GM19099 (cell line): ENCODE data around the gene TMEM129.

Source experiments
- POLR2A ChIP-seq: IDR thresholded peaks from 3 replicates; pipeline ENCODE4 v1.6.1; 2011; ENCODE audit warnings: low read depth; ENCODE audit not compliant: insufficient read length; ENCODE audit errors: extremely low read depth

Gene TMEM129

DNA sequence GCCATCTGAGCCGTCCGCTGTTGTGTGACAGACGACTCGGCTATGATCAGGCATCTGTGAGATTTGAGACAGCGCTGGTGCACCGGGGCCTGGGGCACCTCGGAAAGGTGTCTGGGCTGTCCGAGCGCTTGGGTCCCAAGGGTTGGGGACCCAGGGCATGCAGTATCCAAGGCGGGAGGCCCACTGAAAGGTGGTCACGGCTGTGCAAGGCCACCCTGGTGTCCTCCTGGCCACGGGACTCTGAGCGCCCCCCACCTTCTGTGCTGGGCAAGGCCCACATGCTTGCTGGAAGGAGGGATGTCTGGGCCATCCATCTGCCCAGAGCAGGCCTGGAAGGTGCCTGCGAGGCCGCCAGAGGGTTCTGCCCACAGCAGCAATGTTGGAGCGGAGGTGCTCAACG lies 20.1 kb upstream of the TMEM129 start:
- no peak for TF ChIP-seq POLR2A

GRCh38 chr4:1740021-1740545 lies 19.0 kb upstream of the TMEM129 start:
- no peak for TF ChIP-seq POLR2A

- no peak for TF ChIP-seq POLR2A
These were observed 18.2 kb upstream of the TMEM129 start for GRCh38 chr4:1739358-1739757.

DNA sequence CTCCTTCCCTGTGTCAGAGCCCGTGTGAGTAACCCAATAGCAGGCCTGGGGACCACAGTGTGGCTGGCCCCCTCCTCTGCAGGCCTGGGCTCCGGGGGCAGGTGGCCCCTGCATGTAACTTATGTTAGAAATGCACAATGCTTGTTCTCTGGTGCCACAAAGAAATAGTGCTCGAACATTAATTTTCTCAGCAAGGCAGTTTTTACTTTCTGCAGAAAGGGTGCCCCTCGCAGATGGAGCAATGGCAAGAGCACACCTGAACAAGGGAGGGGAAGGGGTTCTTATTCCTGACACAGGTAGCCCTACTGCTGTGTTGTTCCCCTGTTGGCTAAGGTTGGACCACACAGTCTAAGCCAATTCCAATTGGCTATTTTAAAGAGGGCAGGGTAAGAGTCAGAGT lies 17.3 kb upstream of the TMEM129 start:
- TF ChIP-seq POLR2A, result no peak

GRCh38 chr4:1737666-1738065 lies 16.5 kb upstream of the TMEM129 start:
- TF ChIP-seq POLR2A, result no peak

DNA sequence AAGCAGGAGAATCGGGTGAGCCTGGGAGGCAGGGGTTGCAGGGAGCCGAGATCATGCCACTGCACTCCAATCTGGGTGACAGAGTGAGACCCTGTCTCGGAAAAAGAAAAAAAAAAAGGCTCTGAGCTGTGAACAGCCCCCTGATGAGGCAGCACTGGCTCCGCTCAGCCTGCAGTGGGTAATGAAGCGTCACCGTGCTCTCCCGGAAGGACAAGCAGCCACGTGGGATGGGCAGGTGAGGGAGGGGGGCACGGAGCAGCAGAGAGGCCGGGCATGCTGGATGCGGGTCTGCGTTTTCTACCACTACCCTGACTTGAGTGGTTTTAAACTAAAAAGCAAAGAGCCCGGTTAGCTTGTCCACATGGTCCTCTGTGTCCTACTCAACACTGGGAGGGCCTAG lies 15.7 kb upstream of the TMEM129 start:
- no peak for TF ChIP-seq POLR2A

GRCh38 chr4:1735215-1735614 lies 14.1 kb upstream of the TMEM129 start:
- no peak for TF ChIP-seq POLR2A

DNA sequence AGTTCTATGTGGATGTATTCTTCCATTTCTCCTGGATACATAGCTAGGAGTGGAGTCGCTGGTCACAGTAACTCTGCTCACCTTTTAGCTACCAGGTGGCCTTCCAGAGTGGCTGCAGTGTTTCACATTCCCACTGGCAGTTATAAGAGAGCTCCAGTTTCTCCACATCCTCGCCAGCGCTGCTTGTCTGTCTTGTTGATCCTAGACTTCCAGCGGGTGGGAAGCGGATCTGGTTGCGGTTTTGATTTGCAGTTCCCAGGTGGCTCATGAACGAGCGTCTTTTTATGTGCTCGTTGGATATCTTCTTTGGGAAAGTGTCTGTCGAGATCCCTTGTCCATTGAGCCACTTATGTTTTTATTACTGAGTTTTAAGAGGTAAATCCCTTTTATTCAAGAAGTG lies 11.8 kb upstream of the TMEM129 start:
- no peak for TF ChIP-seq POLR2A

- no peak for TF ChIP-seq POLR2A
These were observed 10.1 kb upstream of the TMEM129 start for GRCh38 chr4:1731180-1731579.

DNA sequence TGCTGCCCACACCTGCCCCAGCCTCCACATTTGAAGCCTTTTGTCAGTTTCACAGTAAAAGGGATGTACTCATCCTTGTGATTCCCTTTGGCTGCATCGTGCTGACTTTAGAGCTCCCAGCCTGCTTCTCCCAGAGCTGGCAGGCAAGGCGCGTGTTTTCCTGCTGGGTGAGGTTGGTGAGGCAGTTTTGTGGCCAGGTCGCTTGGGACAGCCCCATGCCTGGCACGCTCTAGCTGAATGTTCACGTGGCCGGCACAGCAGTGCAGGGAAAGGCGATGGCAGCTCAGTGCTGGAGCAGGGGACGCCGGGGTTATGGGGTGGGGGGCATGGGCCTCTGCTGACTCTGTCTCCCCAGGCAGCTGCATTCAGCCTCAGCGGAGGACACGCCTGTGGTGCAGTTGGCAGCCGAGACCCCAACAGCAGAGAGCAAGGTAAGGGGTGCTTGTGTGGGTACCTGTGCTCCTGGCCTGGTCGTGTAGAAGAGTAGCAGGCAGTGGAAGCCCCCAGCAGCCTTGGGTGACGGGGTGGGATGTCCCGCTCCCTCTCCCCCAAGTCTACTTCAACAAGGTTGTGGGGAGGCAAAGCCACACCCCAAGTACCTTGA lies 9.5 kb upstream of the TMEM129 start:
- TF ChIP-seq POLR2A, result no peak

DNA sequence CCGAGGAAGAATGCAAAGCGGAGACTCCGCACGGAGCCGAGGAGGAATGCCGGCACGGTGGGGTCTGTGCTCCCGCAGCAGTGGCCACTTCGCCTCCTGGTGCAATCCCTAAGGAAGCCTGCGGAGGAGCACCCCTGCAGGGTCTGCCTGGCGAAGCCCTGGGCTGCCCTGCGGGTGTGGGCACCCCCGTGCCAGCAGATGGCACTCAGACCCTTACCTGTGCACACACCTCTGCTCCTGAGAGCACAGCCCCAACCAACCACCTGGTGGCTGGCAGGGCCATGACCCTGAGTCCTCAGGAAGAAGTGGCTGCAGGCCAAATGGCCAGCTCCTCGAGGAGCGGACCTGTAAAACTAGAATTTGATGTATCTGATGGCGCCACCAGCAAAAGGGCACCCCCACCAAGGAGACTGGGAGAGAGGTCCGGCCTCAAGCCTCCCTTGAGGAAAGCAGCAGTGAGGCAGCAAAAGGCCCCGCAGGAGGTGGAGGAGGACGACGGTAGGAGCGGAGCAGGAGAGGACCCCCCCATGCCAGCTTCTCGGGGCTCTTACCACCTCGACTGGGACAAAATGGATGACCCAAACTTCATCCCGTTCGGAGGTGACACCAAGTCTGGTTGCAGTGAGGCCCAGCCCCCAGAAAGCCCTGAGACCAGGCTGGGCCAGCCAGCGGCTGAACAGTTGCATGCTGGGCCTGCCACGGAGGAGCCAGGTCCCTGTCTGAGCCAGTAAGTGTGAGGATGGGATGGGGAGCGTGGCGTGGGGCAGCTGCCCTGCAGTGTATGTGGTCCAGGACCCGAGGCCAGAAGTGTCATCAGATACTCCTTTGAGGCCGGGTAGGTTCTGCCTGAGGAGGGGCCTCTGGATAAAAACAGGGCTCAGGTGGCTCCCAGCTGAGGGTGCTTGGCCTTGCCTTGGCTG lies 7.2 kb upstream of the TMEM129 start:
- no peak for TF ChIP-seq POLR2A

DNA sequence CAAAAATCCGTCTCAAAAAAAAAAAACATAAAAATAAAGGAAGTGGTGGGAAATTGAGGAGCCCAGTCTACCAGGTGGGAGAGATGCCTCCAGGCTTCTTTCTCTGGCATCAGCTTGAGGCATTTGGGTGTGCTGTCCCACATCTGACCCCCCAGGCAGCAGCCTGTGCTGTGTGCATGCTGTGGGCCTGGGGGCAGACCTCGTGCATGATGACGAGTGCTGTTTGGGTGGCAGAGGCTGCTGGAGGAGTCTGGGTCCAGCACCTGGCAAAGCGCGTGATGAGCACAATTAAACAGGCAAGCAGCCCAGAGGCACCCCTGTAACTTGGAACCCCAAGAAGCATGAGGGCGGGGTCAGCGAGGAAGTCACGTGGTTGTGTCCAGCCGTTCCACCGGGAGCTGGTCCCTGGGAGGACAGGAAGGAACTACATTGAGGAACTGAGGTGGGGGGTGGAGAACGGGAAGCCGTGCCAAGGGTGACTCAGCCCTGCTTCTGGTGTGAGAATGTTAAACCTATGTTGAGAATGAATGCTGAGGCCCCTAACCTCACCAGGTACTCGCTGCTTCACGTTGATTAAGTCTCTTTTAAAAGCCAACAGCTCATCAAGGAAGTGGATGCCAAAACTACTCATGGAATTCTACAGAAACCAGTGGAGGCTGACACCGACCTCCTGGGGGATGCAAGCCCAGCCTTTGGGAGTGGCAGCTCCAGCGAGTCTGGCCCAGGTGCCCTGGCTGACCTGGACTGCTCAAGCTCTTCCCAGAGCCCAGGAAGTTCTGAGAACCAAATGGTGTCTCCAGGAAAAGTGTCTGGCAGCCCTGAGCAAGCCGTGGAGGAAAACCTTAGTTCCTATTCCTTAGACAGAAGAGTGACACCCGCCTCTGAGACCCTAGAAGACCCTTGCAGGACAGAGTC lies 6.3 kb upstream of the TMEM129 start:
- TF ChIP-seq POLR2A, result no peak

GRCh38 chr4:1726146-1726934 lies 5.2 kb upstream of the TMEM129 start:
- no peak for TF ChIP-seq POLR2A

GRCh38 chr4:1725521-1725920 lies 4.4 kb upstream of the TMEM129 start:
- no peak for TF ChIP-seq POLR2A
